Hepatocyte (in vitro differentiated cells): ENCODE measurements around the gene RPL10.

Experiments
- CTCF ChIP-seq: fragments of 200-600 bp; sonication (generic); IDR thresholded peaks from 2 replicates; pipeline ENCODE4 v1.5.1; 2016; ENCODE audit warnings: antibody characterized with exemption, mild to moderate bottlenecking; ENCODE audit not compliant: poor library complexity
- EZH2 ChIP-seq: fragments of 200-600 bp; sonication (generic); IDR thresholded peaks from 2 replicates; pipeline ENCODE4 v1.6.1; 2016; ENCODE audit warnings: antibody characterized with exemption, mild to moderate bottlenecking, borderline replicate concordance
- EZH2phosphoT487 ChIP-seq: fragments of 200-600 bp; sonication (generic); IDR thresholded peaks from one replicate; pipeline ENCODE4 v1.6.1; 2018; ENCODE audit warnings: antibody characterized with exemption, mild to moderate bottlenecking, low read depth, moderate library complexity; ENCODE audit not compliant: unreplicated experiment, severe bottlenecking

GRCh38 chrX:154437971-154438893, 40.1 kb downstream of the RPL10 start:
- TF ChIP-seq CTCF (no peak), EZH2 (no peak), EZH2phosphoT487 (no peak)
